RWPE1 (cell line): ENCODE results near the gene DNAAF5.

ENCODE experiments used
- CTCF ChIA-PET: fragments of 350-600 bp; sonication (Branson Sonifier 250); formaldehyde crosslinking; extraction: SDS; loops from one replicate; lab custom pipeline; 2021; lab: Yijun Ruan, JAX
- POLR2A ChIA-PET: fragments of 400-600 bp; formaldehyde crosslinking; extraction: SDS; loops from one replicate; lab custom pipeline; 2020; ENCODE audit warnings: antibody characterized with exemption; ENCODE audit not compliant: low non-redundant PET; lab: Yijun Ruan, JAX
- DNase-seq: peaks from one replicate; pipeline ENCODE4 v3.0.0; 2012; ENCODE audit warnings: low spot score
- H3K27ac ChIP-seq: fragments of 450-650 bp; 2 replicates; pipeline ENCODE4 v1.5.1; 2017
- TF ChIP-seq, protein P1 (sequence below): fragments of 450-650 bp; conservative IDR thresholded peaks from 2 replicates; pipeline ENCODE4 v1.5.1; 2017; ENCODE audit warnings: low read depth, mild to moderate bottlenecking

Gene DNAAF5

DNA sequence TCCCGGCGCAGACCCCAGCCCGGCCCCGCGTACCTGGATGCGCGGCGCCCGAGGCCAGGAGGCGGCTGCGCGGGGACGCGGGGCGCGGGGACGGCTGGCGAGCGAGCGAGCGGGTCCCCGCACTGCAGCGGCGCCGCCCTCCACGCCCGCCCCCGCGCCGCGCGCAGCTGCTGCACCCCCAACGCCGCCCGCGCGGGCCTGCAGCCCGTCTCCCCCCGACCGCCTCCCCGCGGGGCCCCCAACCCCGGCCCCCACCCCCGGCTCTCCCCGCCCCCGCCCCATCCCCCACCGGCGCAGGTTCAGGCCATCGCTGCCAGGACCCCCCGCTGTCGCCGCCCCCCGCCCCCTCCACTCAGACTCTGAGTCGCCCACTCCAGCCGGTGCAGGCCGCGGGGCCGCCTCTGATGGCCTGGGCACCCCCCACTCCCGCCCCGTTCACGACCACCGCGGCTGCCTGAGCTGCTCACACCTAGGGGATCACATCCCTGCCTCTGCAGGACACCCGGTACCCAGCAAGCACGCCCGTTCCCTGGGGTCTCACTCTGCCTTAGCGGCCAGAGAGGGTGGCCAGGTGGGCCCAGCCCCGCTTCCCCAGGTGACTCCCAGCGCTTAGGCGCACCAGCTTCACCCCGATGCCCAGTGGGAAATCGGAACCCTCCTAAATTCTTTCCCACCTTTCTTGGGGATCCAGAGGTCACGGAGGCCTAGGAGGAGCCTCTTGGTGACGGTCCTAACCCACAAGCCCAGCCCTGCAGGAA, 13.9 kb upstream of the DNAAF5 start:
- H3K27ac ChIP-seq, result no peak overlapping the region
- DNase-seq, result no peak
- POLR2A ChIA-PET, result no interaction called here
- CTCF ChIA-PET, result no interaction called here
- TF ChIP-seq, protein P1, sequence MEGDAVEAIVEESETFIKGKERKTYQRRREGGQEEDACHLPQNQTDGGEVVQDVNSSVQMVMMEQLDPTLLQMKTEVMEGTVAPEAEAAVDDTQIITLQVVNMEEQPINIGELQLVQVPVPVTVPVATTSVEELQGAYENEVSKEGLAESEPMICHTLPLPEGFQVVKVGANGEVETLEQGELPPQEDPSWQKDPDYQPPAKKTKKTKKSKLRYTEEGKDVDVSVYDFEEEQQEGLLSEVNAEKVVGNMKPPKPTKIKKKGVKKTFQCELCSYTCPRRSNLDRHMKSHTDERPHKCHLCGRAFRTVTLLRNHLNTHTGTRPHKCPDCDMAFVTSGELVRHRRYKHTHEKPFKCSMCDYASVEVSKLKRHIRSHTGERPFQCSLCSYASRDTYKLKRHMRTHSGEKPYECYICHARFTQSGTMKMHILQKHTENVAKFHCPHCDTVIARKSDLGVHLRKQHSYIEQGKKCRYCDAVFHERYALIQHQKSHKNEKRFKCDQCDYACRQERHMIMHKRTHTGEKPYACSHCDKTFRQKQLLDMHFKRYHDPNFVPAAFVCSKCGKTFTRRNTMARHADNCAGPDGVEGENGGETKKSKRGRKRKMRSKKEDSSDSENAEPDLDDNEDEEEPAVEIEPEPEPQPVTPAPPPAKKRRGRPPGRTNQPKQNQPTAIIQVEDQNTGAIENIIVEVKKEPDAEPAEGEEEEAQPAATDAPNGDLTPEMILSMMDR, result no peak

DNA sequence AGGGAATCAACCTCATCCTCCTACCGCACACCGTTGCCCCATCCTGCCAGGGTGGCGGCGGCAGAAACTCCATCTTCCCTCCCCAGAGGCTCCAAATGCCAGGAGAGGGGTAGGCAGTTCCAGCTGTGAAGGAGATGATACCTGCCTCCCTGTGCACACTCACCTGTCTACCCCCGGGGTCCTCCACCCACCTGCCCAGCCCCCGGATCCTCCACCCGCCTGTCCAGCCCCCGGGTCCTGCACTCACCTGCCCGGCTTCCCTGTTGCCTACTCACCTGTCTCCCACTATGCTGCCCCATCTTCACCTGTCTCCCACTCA, 13.4 kb upstream of the DNAAF5 start:
- ChIA-PET CTCF (no interaction called here), POLR2A (no interaction called here)
- DNase-seq, result no peak
- H3K27ac ChIP-seq, result no peak overlapping the region
- TF ChIP-seq, protein P1, result no peak

DNA sequence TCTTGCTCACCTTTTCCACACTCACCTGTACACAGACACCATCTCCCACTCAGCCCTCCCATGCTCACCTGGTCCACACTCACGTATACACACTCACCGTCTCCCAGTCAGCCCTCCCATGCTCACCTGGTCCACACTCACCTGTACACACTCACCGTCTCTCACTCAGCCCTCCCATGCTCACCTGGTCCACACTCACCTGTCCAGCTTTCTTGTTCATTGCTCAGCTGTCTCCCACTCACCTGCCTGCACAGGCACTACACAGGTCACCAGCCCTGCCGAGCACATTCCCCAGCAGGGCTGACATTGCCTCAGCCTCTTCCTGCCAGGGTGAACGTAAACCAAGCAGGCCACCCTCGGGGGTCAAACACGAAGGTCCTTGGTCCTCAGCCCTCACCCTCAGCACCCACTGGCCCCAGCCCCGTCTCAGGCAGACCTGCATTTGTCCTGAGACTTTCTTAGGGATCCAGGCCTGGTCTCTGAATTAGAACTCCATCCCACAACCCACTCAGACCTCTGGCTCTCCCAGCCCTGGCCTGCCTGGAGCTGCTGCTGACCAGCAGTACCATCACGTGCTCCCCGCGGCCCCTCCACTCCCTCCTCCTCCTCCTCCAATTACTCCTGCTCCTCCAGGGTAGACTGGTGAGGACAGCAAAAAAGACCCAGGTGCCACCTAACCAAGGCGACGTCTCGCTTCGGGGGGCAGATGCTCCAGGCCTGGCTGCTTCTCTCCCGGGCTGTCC, 12.8 kb upstream of the DNAAF5 start:
- H3K27ac ChIP-seq, result peak overlapping the region; percentile 34
- no peak for DNase-seq
- TF ChIP-seq, protein P1, result no peak
- POLR2A ChIA-PET, result no interaction called here
- CTCF ChIA-PET, result no interaction called here

DNA sequence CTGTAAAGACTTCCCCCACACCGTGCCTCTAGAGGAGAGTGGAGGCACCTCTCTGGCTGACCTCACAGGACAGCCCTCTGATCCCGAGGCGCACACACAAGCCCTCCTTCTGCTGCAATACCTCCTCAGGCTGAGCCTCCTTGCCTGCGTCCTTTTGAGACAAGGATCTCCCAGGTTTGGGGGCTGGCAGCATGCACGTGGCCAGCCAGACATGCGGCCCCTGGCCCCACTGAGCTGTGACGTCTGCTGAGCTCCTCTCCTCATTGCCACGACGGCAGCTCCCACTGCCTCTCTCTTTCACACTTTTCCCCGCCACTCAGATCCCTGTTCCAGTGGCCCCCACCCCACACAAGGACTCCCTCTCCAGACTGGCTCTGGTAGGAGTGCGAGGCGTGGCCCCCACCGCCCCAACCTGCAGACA, 12.2 kb upstream of the DNAAF5 start:
- TF ChIP-seq, protein P1, result no peak
- ChIA-PET CTCF (no interaction called here), POLR2A (no interaction called here)
- DNase-seq, result no peak
- H3K27ac ChIP-seq, result peak overlapping the region; percentile 34

DNA sequence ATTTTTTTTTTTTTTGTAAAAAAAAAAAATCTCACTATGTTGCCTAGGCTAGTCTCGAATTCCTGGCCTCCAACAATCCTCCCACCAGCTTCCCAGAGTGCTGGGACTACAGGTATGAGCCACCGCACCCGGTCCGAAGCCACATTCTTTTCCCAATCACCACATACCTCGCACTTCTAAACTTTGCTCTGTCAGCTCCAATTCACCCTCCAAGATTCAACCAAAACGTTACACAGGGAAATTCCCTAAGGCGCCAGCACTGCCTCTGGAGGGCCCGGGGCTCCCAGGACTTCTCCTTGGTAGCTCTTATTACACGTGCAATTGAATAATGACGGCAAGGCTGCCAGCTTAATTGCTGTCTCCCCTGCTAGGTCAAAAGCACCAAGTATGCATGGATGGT, 10.3 kb upstream of the DNAAF5 start:
- no peak for DNase-seq
- ChIA-PET CTCF (interaction anchor here (0.6 kb wide), 1 partner anchor 203 kb away, joined by 3 read pairs; no protein-coding TSS in a partner anchor), POLR2A (no interaction called here)
- peak overlapping the region; percentile 0 for H3K27ac ChIP-seq
- TF ChIP-seq, protein P1, result no peak

DNA sequence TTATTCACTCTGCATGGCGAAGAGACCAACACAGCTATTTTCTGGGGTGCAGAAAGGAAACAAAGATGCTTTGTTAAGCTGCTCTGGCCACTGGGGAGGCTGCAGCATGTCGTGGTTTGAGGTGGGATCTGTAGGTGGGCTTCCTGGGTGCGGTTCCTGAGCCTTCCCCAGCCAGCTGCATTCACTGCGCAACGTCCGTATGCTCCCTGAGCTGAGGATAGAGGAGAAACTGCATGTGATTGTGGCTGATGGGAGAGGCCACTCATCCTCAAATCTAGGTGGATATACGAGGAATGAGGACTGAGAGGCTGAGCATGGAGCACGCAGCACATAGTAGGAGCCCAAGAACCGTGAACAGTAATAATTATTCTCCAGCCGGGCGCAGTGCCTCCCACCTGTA, 9.9 kb upstream of the DNAAF5 start:
- TF ChIP-seq, protein P1, result no peak
- CTCF ChIA-PET, result interaction anchor here (0.6 kb wide), 1 partner anchor 203 kb away, joined by 3 read pairs; no protein-coding TSS in a partner anchor
- POLR2A ChIA-PET, result no interaction called here

More for the DNA sequence above, 9.9 kb upstream of the DNAAF5 start:
- no peak for DNase-seq
- H3K27ac ChIP-seq, result peak overlapping the region; percentile 0
